Measurements from ENCODE around the gene ZNF493. TPM values are rescaled to one million over a fixed set of nuclear protein-coding genes. Genes with fewer than 3 reads are reported as not detected.
A peak's percentile ranks its signal among the peaks of the same experiment; 100 is the strongest.

The ZNF493 gene
- total RNA-seq, result 45.0 and 52.7 TPM in 2 replicates

DNA sequence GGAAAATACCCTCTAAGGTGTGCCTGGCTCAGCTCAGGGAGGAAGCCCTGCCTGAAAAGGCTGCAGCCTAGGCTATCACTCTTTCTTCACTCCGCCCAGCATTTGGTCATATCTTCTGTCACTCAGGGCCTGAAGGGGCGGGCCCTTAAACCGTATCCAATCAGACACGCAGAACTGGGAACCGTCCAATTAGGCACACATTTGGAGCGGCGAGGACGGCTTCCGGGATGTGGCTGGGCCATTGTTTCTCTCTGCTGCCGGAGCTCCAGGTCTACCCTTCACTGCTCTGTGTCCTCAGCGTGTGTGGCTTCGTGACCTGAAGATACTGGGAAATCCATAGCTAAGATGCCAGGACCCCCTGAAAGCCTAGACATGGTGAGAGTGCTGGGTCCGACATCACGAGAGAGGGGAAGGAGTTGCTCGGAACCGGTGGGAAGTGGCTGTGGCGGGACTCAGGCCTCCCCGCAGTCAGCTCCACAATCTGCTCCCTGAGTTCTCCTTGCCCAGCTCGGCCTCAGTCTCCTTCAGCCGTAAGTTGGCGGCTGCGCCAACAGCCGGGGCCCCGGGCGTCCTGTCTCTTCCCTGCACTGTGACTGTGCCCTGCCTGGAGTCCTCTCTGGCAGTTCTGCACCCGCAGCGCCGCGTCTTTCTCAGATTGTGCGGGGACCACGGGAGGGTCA lies at the start of gene ZNF493:
Gene ZNF493, plus strand, starts transcription at position 241 of the 680 bp plus-strand sequence. Its CDS starts 105 bp downstream, at position 346.
- peaks cover 29% of the 10 kb centered on the region for H3K4me1 Mint-ChIP-seq
- intact Hi-C loops (cut with micrococcal nuclease), result loop anchor here (1.0 to 10.0 kb wide), 8 partner anchors 39 to 474 kb away; partner anchors contain the start of genes ZNF429, ZNF43, ZNF430 and ZNF431
- no peaks in the 10 kb centered on the region for H3K27me3 Mint-ChIP-seq
- H3K9me3 Mint-ChIP-seq, result peaks cover 14% of the 10 kb centered on the region
- DNase-seq (peak; percentile 75), ATAC-seq (ENCODE audit: low read depth) (peak; percentile 100)
- peaks cover 34% of the 10 kb centered on the region for H3K36me3 Mint-ChIP-seq (ENCODE audit: low read depth)
- peak within 1 kb of the TSS; percentile 99 for H3K4me3 Mint-ChIP-seq
- ChIA-PET CTCF (interaction anchor here (0.6 kb wide), 1 partner anchor 839 kb away, joined by 3 read pairs; no protein-coding TSS in a partner anchor), POLR2A (interaction anchor here (0.6 to 2.1 kb wide), 17 partner anchors 12 to 1495 kb away, joined by 3 to 25 read pairs (median 5); partner anchors contain the start of genes ZNF100, ZNF429, ZNF43 and ZNF431)
- TF ChIP-seq, protein P1, sequence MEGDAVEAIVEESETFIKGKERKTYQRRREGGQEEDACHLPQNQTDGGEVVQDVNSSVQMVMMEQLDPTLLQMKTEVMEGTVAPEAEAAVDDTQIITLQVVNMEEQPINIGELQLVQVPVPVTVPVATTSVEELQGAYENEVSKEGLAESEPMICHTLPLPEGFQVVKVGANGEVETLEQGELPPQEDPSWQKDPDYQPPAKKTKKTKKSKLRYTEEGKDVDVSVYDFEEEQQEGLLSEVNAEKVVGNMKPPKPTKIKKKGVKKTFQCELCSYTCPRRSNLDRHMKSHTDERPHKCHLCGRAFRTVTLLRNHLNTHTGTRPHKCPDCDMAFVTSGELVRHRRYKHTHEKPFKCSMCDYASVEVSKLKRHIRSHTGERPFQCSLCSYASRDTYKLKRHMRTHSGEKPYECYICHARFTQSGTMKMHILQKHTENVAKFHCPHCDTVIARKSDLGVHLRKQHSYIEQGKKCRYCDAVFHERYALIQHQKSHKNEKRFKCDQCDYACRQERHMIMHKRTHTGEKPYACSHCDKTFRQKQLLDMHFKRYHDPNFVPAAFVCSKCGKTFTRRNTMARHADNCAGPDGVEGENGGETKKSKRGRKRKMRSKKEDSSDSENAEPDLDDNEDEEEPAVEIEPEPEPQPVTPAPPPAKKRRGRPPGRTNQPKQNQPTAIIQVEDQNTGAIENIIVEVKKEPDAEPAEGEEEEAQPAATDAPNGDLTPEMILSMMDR (IDR thresholded peaks at IDR 0.05), result no peak
- peak within 1 kb of the TSS; percentile 91 for H3K27ac Mint-ChIP-seq

DNA sequence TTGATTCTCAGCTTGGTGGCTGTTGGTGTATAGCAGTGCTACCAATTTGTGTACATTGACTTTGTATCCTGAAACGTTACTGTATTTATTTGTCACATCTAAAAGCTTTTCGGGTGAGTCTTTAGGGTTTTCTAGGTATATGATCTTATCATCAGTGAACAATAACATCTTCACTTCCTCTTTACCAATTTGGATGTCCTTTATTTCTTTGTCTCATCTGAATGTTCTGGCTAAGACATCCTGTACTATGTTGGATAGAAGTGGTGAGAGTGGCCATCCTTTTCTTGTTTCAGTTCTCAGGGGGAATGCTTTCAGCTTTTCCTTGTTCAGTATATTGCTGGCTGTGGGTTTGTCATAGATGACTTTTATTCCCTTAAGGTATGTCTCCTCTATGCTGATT lies 44.1 kb upstream of the ZNF493 start:
- Mint-ChIP-seq H3K27me3 (no peaks in the 10 kb centered on the region), H3K4me3 (no peak overlapping the region), H3K36me3 (ENCODE audit: low read depth) (no peaks in the 10 kb centered on the region), H3K9me3 (peaks cover 9% of the 10 kb centered on the region), H3K4me1 (no peaks in the 10 kb centered on the region), H3K27ac (no peak overlapping the region)
- DNase-seq, result no peak
- TF ChIP-seq, protein P1 (IDR thresholded peaks at IDR 0.05), result no peak
- ChIA-PET CTCF (no interaction called here), POLR2A (interaction anchor here (1.0 kb wide), 1 partner anchor 24 kb away, joined by 3 read pairs; the partner anchor contains the start of gene ZNF708)
- intact Hi-C loops (cut with micrococcal nuclease), result loop anchor here (10.0 kb wide), 1 partner anchor 328 kb away; the partner anchor contains the start of gene ZNF430
- ATAC-seq (ENCODE audit: low read depth), result no peak

DNA sequence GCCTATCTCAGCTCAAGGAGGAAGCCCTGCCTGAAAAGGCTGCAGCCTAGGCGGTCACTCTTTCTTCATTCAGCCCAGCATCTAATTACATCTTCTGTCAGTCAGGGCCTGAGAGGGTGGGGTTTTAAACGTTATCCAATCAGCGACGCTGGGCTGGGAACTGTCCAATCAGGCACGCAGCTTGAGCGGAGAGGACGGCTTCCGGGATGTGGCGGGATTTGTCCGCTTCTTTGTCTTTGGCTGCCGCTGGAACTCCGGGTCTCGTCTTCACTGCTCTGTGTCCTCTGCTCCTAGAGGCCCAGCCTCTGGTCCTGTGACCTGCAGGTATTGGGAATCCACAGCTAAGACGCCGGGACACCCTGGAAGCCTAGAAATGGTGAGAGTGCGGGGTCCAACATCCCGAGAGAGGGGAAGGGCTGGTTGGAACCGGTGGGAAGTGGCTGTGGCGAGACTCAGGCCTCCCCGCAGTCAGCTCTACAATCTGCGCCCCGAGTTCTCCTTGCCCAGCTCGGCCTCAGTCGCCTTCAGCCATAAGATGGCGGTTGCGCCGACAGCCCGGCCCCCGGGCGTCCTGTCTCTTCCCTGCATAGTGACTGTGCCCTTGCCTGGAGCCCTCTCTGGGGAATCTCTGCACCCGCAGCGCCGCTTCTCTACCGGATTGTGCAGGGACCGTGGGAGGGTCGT lies 38.0 kb upstream of the ZNF493 start, which contains the start of gene ZNF738:
Gene ZNF738, plus strand, starts transcription at position 233 of the 684 bp plus-strand sequence. Its CDS starts 141 bp downstream, at position 374.
- ChIA-PET CTCF (no interaction called here), POLR2A (interaction anchor here (0.5 to 2.3 kb wide), 12 partner anchors 30 to 794 kb away, joined by 3 to 26 read pairs (median 4); partner anchors contain the start of genes ZNF100, ZNF429, ZNF493 and ZNF708)
- Mint-ChIP-seq H3K27ac (peak within 1 kb of the TSS; percentile 96), H3K27me3 (no peaks in the 10 kb centered on the region), H3K4me3 (peak within 1 kb of the TSS; percentile 100), H3K4me1 (peaks cover 13% of the 10 kb centered on the region), H3K9me3 (no peaks in the 10 kb centered on the region), H3K36me3 (ENCODE audit: low read depth) (peaks cover 24% of the 10 kb centered on the region)
- TF ChIP-seq, protein P1 (IDR thresholded peaks at IDR 0.05), result no peak
- ATAC-seq (ENCODE audit: low read depth) (peak; percentile 96), DNase-seq (peak; percentile 70)
- intact Hi-C loops (cut with micrococcal nuclease), result loop anchor here (1.0 to 10.0 kb wide), 8 partner anchors 30 to 436 kb away; partner anchors contain the start of genes ZNF100, ZNF429, ZNF430 and ZNF493

DNA sequence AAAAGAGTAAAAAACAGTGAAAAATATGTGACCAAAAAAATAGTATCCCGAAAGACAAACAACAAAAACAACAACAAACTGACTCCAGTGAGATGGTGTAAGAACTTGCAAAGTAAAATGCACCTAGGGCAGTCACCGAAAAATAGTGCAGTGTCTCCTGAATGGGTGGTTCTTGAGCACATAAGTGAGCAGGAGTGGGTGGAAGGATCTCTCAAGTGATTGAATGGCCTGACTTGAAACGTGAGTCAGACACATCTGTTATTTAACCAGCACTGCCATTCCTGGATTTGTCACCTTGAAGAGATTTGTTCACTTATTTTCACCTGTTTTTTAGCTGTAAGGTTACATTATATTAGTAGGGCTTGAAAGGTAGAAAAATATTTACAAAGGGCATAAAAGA lies 34.6 kb upstream of the ZNF493 start:
- Mint-ChIP-seq H3K27ac (no peak overlapping the region), H3K9me3 (no peaks in the 10 kb centered on the region), H3K27me3 (no peaks in the 10 kb centered on the region), H3K4me1 (peaks cover 13% of the 10 kb centered on the region), H3K36me3 (ENCODE audit: low read depth) (peaks cover 52% of the 10 kb centered on the region), H3K4me3 (no peak overlapping the region)
- ChIA-PET CTCF (no interaction called here), POLR2A (no interaction called here)
- DNase-seq (no peak), ATAC-seq (ENCODE audit: low read depth) (no peak)
- TF ChIP-seq, protein P1 (IDR thresholded peaks at IDR 0.05), result no peak
- intact Hi-C loops (cut with micrococcal nuclease), result no loop called here

All from activated B cell treated with CpG ODN at 0.5 μM for 24 hours (primary cell).